ENCODE data around the gene INHA.
A peak's percentile ranks its signal among the peaks of the same experiment; 100 is the strongest.

INHA gene, protein sequence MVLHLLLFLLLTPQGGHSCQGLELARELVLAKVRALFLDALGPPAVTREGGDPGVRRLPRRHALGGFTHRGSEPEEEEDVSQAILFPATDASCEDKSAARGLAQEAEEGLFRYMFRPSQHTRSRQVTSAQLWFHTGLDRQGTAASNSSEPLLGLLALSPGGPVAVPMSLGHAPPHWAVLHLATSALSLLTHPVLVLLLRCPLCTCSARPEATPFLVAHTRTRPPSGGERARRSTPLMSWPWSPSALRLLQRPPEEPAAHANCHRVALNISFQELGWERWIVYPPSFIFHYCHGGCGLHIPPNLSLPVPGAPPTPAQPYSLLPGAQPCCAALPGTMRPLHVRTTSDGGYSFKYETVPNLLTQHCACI
- total RNA-seq, result 0 to 0.07 (median 0) reads per million in 18 experiments

GRCh38 chr2:219572237-219573001 is at the start of gene INHA:
Gene INHA (plus strand): TSS chr2:219572310. CDS start chr2:219572375, 65 bp downstream.
- DNase-seq, result no peak

GRCh38 chr2:219523031-219523671 is 49.0 kb upstream of the INHA start:
- no peak for DNase-seq

GRCh38 chr2:219524817-219525216 is 47.3 kb upstream of the INHA start:
- no peak for DNase-seq

DNA sequence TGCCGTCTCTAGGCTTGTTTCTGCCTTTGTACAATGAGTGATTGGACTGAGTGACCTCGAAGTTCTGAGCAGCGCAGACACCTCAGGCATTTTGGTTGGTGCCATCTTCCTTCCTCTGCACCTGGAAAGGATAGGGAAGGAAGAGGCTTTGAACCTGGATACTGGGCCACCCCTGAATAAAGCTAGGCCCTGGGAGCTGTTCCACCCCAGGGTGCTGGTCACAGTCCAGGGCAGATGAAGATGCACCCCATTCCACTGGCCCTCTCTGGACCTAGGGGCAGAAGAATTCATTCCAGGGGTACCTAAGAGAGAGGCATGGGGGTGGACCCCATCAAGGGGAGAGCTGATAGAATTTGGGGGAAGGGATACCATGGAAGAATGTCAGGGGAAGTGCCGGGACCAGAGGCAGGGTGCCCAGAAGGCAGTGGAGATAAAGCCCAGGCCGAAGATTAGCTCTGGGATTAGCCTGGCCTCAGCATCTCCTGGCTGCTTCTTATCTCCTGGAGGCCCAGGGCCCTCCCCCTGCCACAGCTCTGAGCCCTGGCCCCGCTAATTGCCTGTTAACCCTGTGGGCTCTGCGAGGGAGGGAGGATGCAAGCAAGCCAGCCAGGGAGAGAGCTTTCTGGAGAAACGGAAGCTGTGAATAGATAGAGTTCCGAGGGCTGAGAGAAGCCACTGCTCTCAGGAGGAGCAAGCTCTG is 46.4 kb upstream of the INHA start:
- no peak for DNase-seq

DNA sequence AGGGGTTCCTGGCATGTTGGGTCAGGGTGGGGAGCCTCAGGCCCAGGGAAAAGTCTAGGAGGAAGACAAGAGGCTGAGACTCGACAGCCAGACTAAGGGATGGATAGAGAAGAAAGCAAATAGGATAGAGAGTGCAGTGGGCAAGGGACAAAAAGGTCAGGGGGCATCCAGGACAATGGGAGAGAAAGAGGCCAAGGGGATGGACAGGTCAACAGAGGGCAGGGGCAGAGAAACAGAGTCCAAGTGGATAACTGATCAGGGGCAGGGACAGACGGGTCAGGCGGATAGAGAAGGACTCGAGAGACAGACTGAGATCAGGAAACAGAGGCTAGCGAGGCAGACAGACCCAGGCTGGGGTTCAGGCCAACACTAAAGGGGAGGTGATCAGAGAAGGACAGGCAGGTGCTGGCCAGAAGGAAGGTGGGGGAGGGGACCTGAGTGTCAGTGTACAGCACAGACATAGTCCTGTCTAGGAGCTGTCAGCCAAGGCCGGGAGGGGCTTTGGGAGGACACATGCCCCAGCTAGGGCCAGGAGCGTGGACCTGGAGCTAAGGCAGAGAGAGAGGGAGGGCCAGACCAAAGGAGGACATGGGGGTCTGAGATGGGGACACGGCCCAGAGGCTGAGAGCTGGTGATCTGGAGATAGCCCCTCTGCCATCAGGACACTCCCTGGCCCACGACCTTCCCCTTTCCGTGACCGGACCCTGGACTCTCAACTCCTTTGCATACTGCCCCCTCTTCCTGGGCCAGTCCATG is 45.6 kb upstream of the INHA start:
- DNase-seq, result no peak

DNA sequence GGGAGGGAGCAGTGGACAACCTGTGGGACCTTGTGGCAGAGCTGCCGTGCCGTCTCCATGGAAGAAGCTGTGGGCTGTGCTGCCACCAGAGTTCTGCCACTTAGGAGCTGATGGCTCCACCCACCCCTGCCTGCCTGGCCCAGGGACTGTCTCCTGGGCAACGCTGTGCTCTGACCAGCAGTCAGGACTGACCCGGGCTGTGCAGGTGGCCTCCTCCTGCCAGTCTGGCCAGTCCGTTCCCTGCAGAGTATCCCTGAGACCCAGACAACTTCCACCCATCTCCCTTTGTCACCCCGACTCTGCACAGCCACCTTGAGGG is 45.1 kb upstream of the INHA start:
- DNase-seq, result no peak

- DNase-seq, result no peak
These were observed 44.6 kb upstream of the INHA start for GRCh38 chr2:219527472-219527871.

- DNase-seq, result peak; percentile 87 to 90
These were observed 41.8 kb upstream of the INHA start for GRCh38 chr2:219530048-219530963.

- DNase-seq, result no peak
These were observed 40.3 kb upstream of the INHA start for GRCh38 chr2:219531639-219532377.

GRCh38 chr2:219532378-219532649 is 39.8 kb upstream of the INHA start:
- DNase-seq, result no peak

GRCh38 chr2:219533930-219534661 is 38.0 kb upstream of the INHA start:
- DNase-seq, result no peak

GRCh38 chr2:219536425-219536824 is 35.7 kb upstream of the INHA start:
- DNase-seq, result no peak

- no peak for DNase-seq
These were observed 35.1 kb upstream of the INHA start for GRCh38 chr2:219536967-219537366.

- no peak for DNase-seq
These were observed 34.2 kb upstream of the INHA start for GRCh38 chr2:219537657-219538488.

DNA sequence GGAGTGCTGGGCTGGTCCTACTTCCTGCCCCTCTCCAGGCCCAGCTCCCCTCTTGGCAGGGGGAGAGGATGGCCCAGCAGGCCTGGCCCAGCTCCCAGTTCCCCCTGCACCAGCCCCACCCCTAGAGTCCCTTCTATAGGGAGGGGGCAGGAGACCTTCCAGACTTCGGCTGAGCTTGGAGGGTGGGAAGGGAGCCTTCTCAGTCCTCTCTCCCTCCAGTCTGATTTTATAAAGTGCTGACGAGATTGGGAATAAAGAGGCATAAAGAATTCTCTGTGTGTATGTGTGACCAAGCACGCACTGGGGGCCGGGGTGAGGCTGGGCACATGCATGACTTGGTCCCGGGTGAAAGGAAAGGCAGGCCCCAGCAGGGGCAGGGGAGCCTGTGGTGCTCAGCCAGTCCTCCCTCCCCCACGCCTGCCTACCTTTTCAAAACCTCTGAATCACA is 33.6 kb upstream of the INHA start:
- DNase-seq, result no peak

DNA sequence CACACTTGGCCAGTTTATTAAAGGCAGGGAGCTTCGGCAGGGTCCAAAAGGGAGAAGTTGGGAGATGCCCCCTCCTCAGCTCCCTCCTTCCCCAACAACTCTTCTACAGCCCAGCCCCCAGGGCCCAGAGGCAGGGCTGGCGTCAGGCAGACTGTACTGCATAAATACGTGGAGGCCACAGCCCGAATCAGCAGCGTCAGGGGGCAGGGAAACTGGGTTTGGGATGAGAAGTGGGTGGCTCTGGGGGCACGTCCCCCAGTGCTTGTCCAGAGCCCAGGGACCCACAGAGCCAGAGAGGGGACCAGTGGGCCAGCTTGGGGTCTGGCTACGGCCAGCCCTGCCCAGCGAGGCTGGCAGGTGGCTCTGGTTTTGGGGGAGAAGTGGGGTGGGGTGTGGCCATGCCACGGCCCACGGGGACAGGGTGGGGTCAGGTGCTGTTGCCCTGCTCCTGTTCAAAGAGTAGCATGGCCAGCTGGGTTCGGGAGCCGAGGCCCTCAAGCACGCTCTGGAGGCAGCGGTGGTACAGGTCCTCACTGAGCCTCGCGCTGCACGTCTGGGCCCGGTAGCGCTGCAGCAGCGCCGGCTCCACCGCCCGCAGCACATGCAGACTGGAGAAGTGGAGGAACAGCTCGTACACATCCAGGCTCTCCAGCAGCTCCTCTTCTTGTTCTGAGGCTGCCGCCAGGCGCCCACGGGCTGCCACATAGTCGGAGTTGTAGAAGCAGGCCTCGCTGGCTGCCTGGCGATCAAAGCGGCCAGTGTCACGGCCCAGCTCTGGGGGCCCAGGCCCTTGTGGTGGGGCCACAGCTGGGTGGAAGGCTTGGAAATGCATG is 32.9 kb upstream of the INHA start:
- no peak for DNase-seq

GRCh38 chr2:219539926-219540678 is 32.0 kb upstream of the INHA start:
- DNase-seq, result no peak

Data from inflammatory macrophage (primary cell).